GM23338 (cell line): ENCODE measurements around the gene NLRC4. TPM values are rescaled to one million over a fixed set of nuclear protein-coding genes. Genes with fewer than 3 reads are reported as not detected.

Source experiments
- ATAC-seq: fragments of 200-7000 bp; cut with Tn5 transposase; 3 replicates; pipeline ENCODE4 v1.9.1; 2020
- DNase-seq: peaks from one replicate; pipeline ENCODE4 v3.0.0-alpha.2; 2015; ENCODE audit warnings: low spot score
- H2AFZ ChIP-seq: fragments of 200-600 bp; sonication (generic); 2 replicates; pipeline ENCODE4 v1.8.0; 2016; ENCODE audit warnings: antibody characterized with exemption, mild to moderate bottlenecking, moderate library complexity
- H3F3A ChIP-seq: fragments of 200-600 bp; sonication (generic); replicated peaks from 2 replicates; pipeline ENCODE4 v1.8.0; 2017; ENCODE audit warnings: antibody characterized with exemption, mixed run types, low read depth
- H3K27ac ChIP-seq: fragments of 200-600 bp; sonication (generic); 2 replicates; pipeline ENCODE4 v1.6.1; 2016; ENCODE audit warnings: low read depth
- H3K27me3 ChIP-seq: fragments of 200-600 bp; sonication (generic); 2 replicates; pipeline ENCODE4 v1.8.0; 2016; ENCODE audit warnings: mild to moderate bottlenecking, mixed run types, moderate library complexity; ENCODE audit not compliant: insufficient read depth
- H3K36me3 ChIP-seq: fragments of 200-600 bp; sonication (generic); 2 replicates; pipeline ENCODE4 v1.8.0; 2016; ENCODE audit warnings: mild to moderate bottlenecking; ENCODE audit not compliant: insufficient read depth
- H3K4me1 ChIP-seq: fragments of 200-600 bp; sonication (generic); 2 replicates; pipeline ENCODE4 v1.8.0; 2016; ENCODE audit warnings: mild to moderate bottlenecking, moderate library complexity; ENCODE audit not compliant: insufficient read depth
- H3K4me2 ChIP-seq: fragments of 200-600 bp; sonication (generic); 2 replicates; pipeline ENCODE4 v1.7.1; 2017; ENCODE audit warnings: mixed run types
- H3K4me3 ChIP-seq: fragments of 200-600 bp; sonication (generic); 2 replicates; pipeline ENCODE4 v1.6.1; 2016; ENCODE audit warnings: mixed run types
- H3K79me2 ChIP-seq: fragments of 200-600 bp; sonication (generic); replicated peaks from 2 replicates; pipeline ENCODE4 v1.8.0; 2017; ENCODE audit warnings: mild to moderate bottlenecking; ENCODE audit not compliant: insufficient read depth
- H3K9me2 ChIP-seq: fragments of 200-600 bp; sonication (generic); 2 replicates; pipeline ENCODE4 v1.8.0; 2017; ENCODE audit not compliant: insufficient read depth
- H4K20me1 ChIP-seq: fragments of 200-600 bp; sonication (generic); replicated peaks from 2 replicates; pipeline ENCODE4 v1.8.0; 2017; ENCODE audit warnings: mild to moderate bottlenecking; ENCODE audit not compliant: insufficient read depth
- H3K27ac Mint-ChIP-seq: 2 replicates; pipeline ENCODE4 v1.8.0; 2020; ENCODE audit warnings: inconsistent platforms, mild to moderate bottlenecking, moderate library complexity, mixed read lengths
- H3K27me3 Mint-ChIP-seq: 3 replicates; pipeline ENCODE4 v1.8.0; 2022; ENCODE audit warnings: low read depth, mild to moderate bottlenecking, moderate library complexity, mixed read lengths, inconsistent platforms; ENCODE audit not compliant: insufficient read depth, poor library complexity
- H3K36me3 Mint-ChIP-seq: 3 replicates; pipeline ENCODE4 v1.8.0; 2021; ENCODE audit warnings: low read depth, mild to moderate bottlenecking, inconsistent platforms, moderate library complexity, mixed read lengths
- H3K4me1 Mint-ChIP-seq: 3 replicates; pipeline ENCODE4 v1.8.0; 2020; ENCODE audit warnings: mild to moderate bottlenecking, inconsistent platforms, mixed read lengths
- H3K4me3 Mint-ChIP-seq: 3 replicates; pipeline ENCODE4 v1.8.0; 2021; ENCODE audit warnings: moderate library complexity, mild to moderate bottlenecking, inconsistent platforms, mixed read lengths
- H3K9me3 Mint-ChIP-seq: 3 replicates; pipeline ENCODE4 v1.8.0; 2020; ENCODE audit warnings: moderate library complexity, mild to moderate bottlenecking, inconsistent platforms, mixed read lengths
- CREB1 ChIP-seq: fragments of 250-450 bp; sonication (Bioruptor Pico); IDR thresholded peaks from 2 replicates; pipeline ENCODE4 v1.5.0; 2020; ENCODE audit warnings: low read depth, mild to moderate bottlenecking, moderate library complexity
- EZH2 ChIP-seq: fragments of 200-600 bp; sonication (generic); IDR thresholded peaks from one replicate; pipeline ENCODE4 v1.8.0; 2017; ENCODE audit warnings: antibody characterized with exemption, mild to moderate bottlenecking, low read depth; ENCODE audit not compliant: unreplicated experiment
- EZH2phosphoT487 ChIP-seq: fragments of 200-600 bp; sonication (generic); IDR thresholded peaks from one replicate; pipeline ENCODE4 v1.8.1; 2018; ENCODE audit warnings: antibody characterized with exemption; ENCODE audit not compliant: unreplicated experiment
- JUNB ChIP-seq: IDR thresholded peaks from one replicate; pipeline ENCODE4 v1.6.1; 2016; ENCODE audit warnings: antibody characterized with exemption; ENCODE audit not compliant: unreplicated experiment
- NANOG ChIP-seq: IDR thresholded peaks from 2 replicates; pipeline ENCODE4 v1.6.1; 2016; ENCODE audit warnings: antibody characterized with exemption, borderline replicate concordance
- POLR2AphosphoS5 ChIP-seq: IDR thresholded peaks from 2 replicates; pipeline ENCODE4 v1.6.1; 2016; ENCODE audit warnings: antibody characterized with exemption, low read depth
- ZNF114 ChIP-seq: fragments of 250-450 bp; sonication (Bioruptor Pico); IDR thresholded peaks from 2 replicates; pipeline ENCODE4 v1.5.0; 2020; ENCODE audit warnings: mild to moderate bottlenecking, moderate library complexity
- ZNF331 ChIP-seq: fragments of 250-450 bp; sonication (Bioruptor Pico); IDR thresholded peaks from 2 replicates; pipeline ENCODE4 v1.5.0; 2020; ENCODE audit warnings: low read depth, mild to moderate bottlenecking, moderate library complexity
- ZNF462 ChIP-seq: fragments of 250-450 bp; sonication (Bioruptor Pico); IDR thresholded peaks from 2 replicates; pipeline ENCODE4 v1.5.0; 2020; ENCODE audit warnings: mild to moderate bottlenecking, moderate library complexity
- polyA plus RNA-seq: library from polyadenylated mRNA; unstranded; fragments of >200 nt; fragmentation: Nextera tagmentation; extraction: Ambion mirVana; gene quantifications from 2 replicates; pipeline ENCODE4 v1.2.1, GENCODE V29; 2016
- total RNA-seq: library from RNA; depleted of rRNA; stranded (reverse); fragments of >200 nt; shearing (Covaris generic); gene quantifications from 2 replicates; pipeline ENCODE4 v1.2.3, GENCODE V29; 2014
- TF ChIP-seq, protein P1 (sequence below), 2 experiments: fragments of 200-600 bp in 1 of 2; sonication (generic) in 1 of 2; conservative IDR thresholded peaks; 2 replicates each; pipeline versions ENCODE4 v1.5.1 to v1.6.1; 2016 to 2017; ENCODE audit warnings: antibody characterized with exemption in 2 of 2, low read depth in 2 of 2, mild to moderate bottlenecking in 2 of 2, moderate library complexity in 1 of 2
- TF ChIP-seq, protein P2 (sequence below): IDR thresholded peaks from 2 replicates; pipeline ENCODE4 v1.6.1; 2016; ENCODE audit warnings: antibody characterized with exemption

NLRC4 gene
- total and polyA plus RNA-seq, 2 experiments from 2014 or later: 0.50 TPM; not detected in 1

DNA sequence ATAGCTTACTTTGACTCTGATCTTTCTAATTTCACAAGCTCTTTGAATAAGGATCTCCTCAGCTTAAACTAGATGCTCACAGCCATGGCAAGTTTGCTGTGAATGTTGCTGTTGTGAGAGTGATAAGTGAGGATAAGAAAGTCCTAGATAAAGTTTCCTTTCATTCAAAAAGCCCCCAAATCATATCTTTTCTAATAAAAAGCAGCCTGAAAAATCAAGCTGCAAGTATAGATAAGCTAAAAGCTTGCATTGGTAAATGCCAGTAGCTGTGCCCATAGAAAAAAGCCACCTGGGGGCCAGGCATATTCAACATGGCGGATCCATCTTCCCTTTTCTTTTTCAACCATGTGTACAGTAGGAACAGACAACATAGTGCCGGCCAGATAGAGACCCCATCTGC lies 4.3 kb downstream of the NLRC4 start:
- no peak for DNase-seq
- Histone ChIP-seq H3K9me2 (no peaks in the 10 kb centered on the region), H3K4me3 (no peak overlapping the region), H3K27me3 (no peaks in the 10 kb centered on the region), H4K20me1 (no peaks in the 10 kb centered on the region), H3K79me2 (no peaks in the 10 kb centered on the region), H3K27ac (no peak overlapping the region), H3F3A (no peaks in the 10 kb centered on the region), H3K4me1 (no peaks in the 10 kb centered on the region), H3K36me3 (no peaks in the 10 kb centered on the region), H2AFZ (no peak overlapping the region), H3K4me2 (no peak overlapping the region)
- H3K36me3 Mint-ChIP-seq: no peaks in the 10 kb centered on the region
- no peak overlapping the region for H3K27ac Mint-ChIP-seq
- no peaks in the 10 kb centered on the region for H3K9me3 Mint-ChIP-seq
- TF ChIP-seq POLR2AphosphoS5: no peak
- peaks cover 7% of the 10 kb centered on the region for H3K27me3 Mint-ChIP-seq
- no peak for ATAC-seq
- no peak overlapping the region for H3K4me3 Mint-ChIP-seq
- no peaks in the 10 kb centered on the region for H3K4me1 Mint-ChIP-seq

GRCh38 chr2:32258242-32258641 lies 6.4 kb downstream of the NLRC4 start:
- H3K9me3 Mint-ChIP-seq: no peaks in the 10 kb centered on the region
- peak overlapping the region; percentile 92 for H2AFZ ChIP-seq
- H3F3A ChIP-seq: no peaks in the 10 kb centered on the region
- no peaks in the 10 kb centered on the region for H3K36me3 Mint-ChIP-seq
- H3K4me1 ChIP-seq: no peaks in the 10 kb centered on the region
- H3K4me2 ChIP-seq: no peak overlapping the region
- peaks cover 5% of the 10 kb centered on the region for H3K27me3 Mint-ChIP-seq
- no peaks in the 10 kb centered on the region for H3K9me2 ChIP-seq
- H3K4me1 Mint-ChIP-seq: no peaks in the 10 kb centered on the region
- no peak overlapping the region for H3K27ac ChIP-seq
- DNase-seq: no peak
- H3K4me3 ChIP-seq: no peak overlapping the region
- H3K36me3 ChIP-seq: no peaks in the 10 kb centered on the region
- no peaks in the 10 kb centered on the region for H3K27me3 ChIP-seq
- H3K79me2 ChIP-seq: no peaks in the 10 kb centered on the region
- H3K4me3 Mint-ChIP-seq: no peak overlapping the region
- no peak overlapping the region for H3K27ac Mint-ChIP-seq
- no peak for ATAC-seq
- no peaks in the 10 kb centered on the region for H4K20me1 ChIP-seq
- TF ChIP-seq ZNF462 (CRISPR knock-in tag): no peak
- no peak for TF ChIP-seq ZNF331 (CRISPR knock-in tag)
- TF ChIP-seq ZNF114 (CRISPR knock-in tag): no peak
- TF ChIP-seq, protein P1, sequence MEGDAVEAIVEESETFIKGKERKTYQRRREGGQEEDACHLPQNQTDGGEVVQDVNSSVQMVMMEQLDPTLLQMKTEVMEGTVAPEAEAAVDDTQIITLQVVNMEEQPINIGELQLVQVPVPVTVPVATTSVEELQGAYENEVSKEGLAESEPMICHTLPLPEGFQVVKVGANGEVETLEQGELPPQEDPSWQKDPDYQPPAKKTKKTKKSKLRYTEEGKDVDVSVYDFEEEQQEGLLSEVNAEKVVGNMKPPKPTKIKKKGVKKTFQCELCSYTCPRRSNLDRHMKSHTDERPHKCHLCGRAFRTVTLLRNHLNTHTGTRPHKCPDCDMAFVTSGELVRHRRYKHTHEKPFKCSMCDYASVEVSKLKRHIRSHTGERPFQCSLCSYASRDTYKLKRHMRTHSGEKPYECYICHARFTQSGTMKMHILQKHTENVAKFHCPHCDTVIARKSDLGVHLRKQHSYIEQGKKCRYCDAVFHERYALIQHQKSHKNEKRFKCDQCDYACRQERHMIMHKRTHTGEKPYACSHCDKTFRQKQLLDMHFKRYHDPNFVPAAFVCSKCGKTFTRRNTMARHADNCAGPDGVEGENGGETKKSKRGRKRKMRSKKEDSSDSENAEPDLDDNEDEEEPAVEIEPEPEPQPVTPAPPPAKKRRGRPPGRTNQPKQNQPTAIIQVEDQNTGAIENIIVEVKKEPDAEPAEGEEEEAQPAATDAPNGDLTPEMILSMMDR (conservative IDR thresholded peaks at IDR 0.05; ENCODE audit: low read depth in 2 of 2): no peak
- no peak for TF ChIP-seq POLR2AphosphoS5
- TF ChIP-seq JUNB: no peak
- TF ChIP-seq EZH2phosphoT487: no peak
- no peak for TF ChIP-seq EZH2
- TF ChIP-seq, protein P2, sequence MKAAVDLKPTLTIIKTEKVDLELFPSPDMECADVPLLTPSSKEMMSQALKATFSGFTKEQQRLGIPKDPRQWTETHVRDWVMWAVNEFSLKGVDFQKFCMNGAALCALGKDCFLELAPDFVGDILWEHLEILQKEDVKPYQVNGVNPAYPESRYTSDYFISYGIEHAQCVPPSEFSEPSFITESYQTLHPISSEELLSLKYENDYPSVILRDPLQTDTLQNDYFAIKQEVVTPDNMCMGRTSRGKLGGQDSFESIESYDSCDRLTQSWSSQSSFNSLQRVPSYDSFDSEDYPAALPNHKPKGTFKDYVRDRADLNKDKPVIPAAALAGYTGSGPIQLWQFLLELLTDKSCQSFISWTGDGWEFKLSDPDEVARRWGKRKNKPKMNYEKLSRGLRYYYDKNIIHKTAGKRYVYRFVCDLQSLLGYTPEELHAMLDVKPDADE: no peak
- TF ChIP-seq CREB1 (CRISPR knock-in tag): no peak
- no peak for TF ChIP-seq NANOG
